Activated CD8-positive, alpha-beta memory T cell treated with anti-CD3 and anti-CD28 coated beads, Interleukin-2, amount 50 U/mL, for 24 hours (primary cell): Measurements from ENCODE around the gene SARNP.
"Not testable (repeated sequence)": the region's sequence is repeated elsewhere in the genome, so short reads cannot be mapped to it uniquely, and the experiment has no call there.

ENCODE experiments used
- DNase-seq: peaks from one replicate; pipeline ENCODE4 v3.0.0-alpha.2; 2020; ENCODE audit errors: extremely low read depth

Gene SARNP

DNA sequence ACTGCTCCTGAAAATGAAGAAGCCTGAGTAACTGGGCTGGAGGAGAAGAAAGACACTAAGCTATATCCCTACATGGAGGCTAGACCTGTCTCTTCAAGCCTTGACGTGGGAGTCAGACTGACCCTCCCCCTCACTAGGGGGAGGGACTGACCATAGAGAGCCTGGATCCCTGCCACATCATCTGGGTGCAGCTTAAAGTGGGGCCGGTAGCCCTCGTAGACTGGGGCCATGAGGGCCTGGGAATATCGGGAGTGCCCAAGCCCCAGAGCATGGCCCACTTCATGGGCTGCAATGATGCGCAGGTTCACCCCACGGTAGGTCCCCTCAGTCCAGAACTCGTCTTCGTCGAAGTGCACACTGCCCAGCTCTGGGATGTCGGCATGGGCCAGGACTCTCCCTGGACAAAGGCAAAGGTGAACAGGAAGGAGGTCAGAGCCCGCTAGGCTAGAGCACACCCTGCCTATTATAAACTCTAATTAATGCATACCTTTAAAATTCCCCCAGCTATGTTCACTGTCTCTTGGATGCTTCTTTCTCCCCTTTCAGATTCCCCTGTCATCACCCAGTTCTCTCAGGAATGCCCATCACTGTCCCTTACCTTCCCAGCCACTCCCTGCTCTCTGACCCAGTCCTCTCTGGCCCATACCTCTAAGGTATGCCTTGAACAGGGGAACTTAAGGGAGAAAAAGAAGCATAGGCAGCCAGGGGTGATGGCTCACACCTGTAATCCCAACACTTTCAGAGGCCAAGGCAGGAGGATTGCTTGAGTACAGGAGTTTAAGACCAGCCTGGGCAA lies 22.0 kb upstream of the SARNP start:
- DNase-seq, result no peak

- DNase-seq, result no peak
These were observed 20.8 kb upstream of the SARNP start for GRCh38 chr12:55838361-55838760.

GRCh38 chr12:55834400-55834799 lies 16.9 kb upstream of the SARNP start:
- DNase-seq, result not testable (repeated sequence)

DNA sequence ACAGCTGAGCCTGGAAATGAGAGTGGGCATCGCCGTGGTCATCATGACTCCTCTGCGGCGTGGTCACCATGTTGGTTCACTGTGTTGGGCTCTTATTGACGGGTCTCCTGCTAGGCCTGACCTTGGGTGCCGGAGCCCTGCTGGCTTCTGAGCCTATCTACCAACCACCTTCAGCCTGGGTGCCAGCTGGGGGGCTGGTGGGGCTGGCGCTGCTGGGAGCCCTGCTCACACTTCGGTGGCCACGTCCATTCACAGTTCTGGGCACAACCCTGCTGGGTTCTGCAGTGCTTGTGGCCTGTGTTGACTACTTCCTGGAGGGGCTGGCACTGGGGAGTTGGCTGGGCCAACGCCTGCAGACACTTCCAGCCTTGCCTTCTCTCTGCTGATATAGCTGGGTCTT lies 15.5 kb upstream of the SARNP start:
- DNase-seq, result no peak

- DNase-seq, result no peak
These were observed 13.9 kb upstream of the SARNP start for GRCh38 chr12:55831447-55831815.

- no peak for DNase-seq
These were observed 13.3 kb upstream of the SARNP start for GRCh38 chr12:55830601-55831446.

GRCh38 chr12:55829967-55830600 lies 12.6 kb upstream of the SARNP start:
- DNase-seq, result no peak

DNA sequence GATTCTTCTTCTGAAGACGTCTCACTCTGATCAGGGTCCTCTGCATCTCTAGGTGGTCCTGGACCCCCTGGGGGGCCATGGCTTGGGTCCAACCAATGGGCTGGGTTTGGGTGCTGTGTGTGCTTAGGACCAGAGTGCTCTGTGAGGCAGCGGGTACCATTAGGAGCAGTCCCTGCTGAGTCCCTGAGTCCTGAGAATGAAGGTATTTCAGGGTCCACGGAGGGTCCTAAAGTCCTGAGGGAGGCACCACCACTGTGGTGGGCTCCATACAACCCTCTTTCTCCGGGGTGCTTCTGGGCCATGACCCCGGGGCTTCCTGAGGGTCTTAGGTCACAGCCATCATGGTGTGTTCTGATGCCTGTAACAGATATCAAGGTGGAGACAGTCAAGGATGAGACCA lies 10.8 kb upstream of the SARNP start:
- DNase-seq, result no peak

- DNase-seq, result no peak
These were observed 10.3 kb upstream of the SARNP start for GRCh38 chr12:55827806-55828205.

GRCh38 chr12:55824726-55825125 lies 7.2 kb upstream of the SARNP start:
- no peak for DNase-seq

DNA sequence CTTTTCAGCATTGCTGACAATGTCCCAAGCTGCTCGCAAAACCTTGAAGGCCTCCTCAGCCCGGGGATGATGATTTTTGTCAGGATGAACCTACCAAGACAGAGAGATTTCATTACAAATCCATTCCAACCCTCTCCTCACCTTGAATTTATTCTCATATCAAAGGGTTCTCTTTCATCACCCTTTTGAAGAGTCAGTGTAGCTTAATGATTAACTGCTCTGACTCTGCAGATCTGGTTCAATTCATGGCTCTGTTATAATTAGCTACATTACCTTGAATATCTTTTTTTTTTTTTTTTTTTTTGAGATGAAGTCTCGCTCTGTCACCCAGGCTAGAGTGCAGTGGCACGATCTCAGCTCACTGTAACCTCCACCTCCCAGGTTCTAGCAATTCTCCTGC lies 5.9 kb upstream of the SARNP start:
- no peak for DNase-seq

DNA sequence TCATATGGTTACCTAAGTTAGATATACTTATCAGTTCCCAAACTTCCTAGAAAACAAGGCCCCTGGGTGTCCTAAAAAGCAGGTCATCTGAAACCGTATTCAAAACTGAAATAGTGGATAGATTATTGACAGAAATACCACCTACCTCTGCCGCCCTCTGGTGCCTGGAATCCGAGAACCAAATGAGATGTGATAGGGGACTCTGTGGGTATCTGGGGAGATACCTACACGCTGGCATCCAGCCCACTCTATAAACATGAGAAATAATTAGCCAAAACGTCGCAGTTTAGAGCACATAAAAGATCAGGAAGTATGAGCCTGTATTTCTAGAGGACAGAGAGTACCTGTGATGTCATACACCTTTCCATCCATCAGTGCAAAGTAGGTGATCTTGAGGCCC lies 4.7 kb upstream of the SARNP start:
- DNase-seq, result no peak

GRCh38 chr12:55820679-55821078 lies 3.2 kb upstream of the SARNP start:
- no peak for DNase-seq

DNA sequence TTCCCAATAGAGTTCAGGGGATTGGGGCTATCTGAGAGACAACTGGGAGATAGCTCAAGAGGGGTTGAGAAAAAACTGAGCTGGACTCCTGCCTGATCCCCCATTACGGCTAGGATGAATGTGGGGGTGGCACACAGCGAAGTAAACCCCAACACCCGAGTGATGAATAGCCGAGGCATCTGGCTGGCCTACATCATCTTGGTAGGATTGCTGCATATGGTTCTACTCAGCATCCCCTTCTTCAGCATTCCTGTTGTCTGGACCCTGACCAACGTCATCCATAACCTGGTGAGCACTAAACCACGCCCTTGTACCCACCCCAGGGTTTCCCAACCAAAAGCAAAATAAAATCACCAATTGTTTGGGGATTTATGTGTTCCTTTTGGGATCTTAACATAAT lies 1.4 kb upstream of the SARNP start:
- DNase-seq, result no peak

GRCh38 chr12:55818140-55818728 lies 710 bp upstream of the SARNP start:
- DNase-seq, result no peak

GRCh38 chr12:55816881-55817344 lies 611 bp downstream of the SARNP start:
- no peak for DNase-seq

- no peak for DNase-seq
These were observed 2.1 kb downstream of the SARNP start for GRCh38 chr12:55815473-55815872.

- no peak for DNase-seq
These were observed 3.3 kb downstream of the SARNP start for GRCh38 chr12:55814257-55814656.

DNA sequence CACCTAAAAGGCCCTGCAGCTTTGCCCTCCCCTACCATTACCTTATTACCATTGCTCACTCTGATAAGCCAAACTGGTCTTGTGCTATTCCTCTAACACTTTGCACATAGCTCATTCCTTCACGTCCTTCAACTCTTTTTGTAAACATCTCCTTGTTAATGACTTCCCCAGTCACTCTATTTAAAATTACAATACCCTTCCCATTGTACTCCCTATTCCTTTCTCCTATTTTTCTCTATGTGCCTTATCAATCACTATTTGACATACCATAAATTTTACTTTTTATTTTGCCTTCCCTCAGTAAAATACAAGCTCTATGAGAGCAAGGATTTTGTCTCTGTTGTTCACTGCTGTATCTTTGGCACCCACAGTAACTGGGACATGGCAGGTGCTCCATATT lies 5.4 kb downstream of the SARNP start:
- no peak for DNase-seq

GRCh38 chr12:55809274-55809673 lies 8.2 kb downstream of the SARNP start:
- DNase-seq, result no peak

DNA sequence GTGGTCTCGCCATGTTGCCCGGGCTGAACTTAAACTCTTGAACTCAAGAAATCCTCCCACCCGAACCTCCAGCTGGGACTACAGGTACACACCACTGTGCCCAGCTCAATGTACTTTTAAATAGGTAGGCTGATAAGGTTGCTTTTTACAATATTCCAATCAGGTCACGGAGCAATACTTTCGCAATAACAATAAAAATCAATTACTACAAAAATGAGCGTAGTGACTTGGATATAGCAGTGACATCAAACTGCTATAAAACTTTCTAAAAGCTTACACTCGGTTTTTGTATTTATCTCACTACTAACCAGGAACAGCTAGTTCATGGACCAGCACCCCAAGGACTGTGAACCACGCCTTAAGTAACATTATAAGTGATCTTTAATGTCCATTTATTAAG lies 10.5 kb downstream of the SARNP start:
- DNase-seq, result no peak

DNA sequence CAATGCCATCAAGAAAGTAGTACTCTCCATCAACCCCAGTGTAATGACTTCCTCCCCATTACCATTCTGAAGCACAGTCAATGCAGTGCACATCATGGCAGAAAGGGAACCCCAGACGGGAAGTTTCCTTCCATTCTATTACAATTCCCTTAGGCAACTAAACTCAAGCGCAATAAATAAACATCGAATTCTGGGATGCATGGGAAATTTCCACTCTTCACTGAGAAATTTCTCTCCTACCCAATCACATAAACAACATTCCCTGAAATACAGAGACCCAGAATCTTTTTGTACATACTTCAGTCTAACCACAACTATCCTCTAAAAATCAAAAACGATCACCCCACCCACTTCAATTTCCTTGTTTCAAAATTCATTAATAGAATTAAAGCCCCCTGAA lies 20.0 kb downstream of the SARNP start:
- no peak for DNase-seq
